ENCODE results near the gene SNX33. TPM values are rescaled to one million over a fixed set of nuclear protein-coding genes. Genes with fewer than 3 reads are reported as not detected.
"Not testable (repeated sequence)": the region's sequence is repeated elsewhere in the genome, so short reads cannot be mapped to it uniquely, and the experiment has no call there.

SNX33 gene
- total RNA-seq, 2 donors from 2014 or later, result 14.3 to 17.0 TPM

GRCh38 chr15:75694241-75695182 is 46.8 kb downstream of the SNX33 start:
- intact Hi-C loops (cut with DNase I), result no loop called here
- DNase-seq (peak; percentile 86), ATAC-seq (peak; percentile 77 to 94)

DNA sequence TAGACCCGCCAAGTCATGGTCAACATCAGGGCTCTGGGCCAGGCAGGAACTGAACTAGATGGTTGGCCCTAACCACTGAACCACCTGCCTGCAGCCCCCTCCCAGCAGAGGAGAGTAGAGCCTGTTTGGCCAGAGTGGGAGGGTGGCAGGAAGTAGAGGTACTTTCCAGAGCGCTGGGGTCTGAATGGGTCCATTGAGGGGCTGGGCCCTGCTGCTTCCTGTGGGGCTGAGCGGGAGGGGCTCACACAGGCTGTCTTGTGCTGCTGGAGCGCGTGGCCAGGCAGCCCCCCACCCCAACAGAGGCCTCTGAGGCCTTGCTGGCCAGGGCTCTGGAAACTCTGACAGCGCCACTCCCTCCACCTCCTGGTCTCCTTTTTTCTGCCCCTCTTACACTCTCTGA is 47.5 kb downstream of the SNX33 start:
- ATAC-seq, result no peak
- intact Hi-C loops (cut with DNase I), result no loop called here
- no peak for DNase-seq

- DNase-seq (no peak), ATAC-seq (no peak)
- intact Hi-C loops (cut with DNase I), result no loop called here
Observed at GRCh38 chr15:75695634-75696310, 48.1 kb downstream of the SNX33 start.

DNA sequence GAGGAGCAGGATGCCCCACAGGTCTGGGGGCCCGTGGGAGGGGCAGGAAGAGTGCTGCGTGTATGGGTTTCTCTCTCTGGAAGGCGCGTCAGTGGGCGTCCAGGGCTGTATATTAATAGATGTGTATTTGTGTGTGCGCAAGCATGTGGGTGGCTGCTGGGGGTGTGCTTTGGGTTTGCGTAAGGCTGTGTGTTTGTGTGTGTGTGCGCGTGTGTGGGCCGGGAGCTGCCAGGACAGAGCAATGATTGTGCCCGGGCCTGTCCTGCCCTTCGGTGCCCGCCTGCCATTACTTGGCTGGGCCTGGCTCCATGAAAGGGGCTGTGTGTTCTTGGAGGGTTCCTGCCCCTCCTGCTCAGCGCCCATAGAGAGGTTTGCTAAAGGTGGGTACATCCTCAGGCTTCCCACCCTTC is 48.6 kb downstream of the SNX33 start:
- intact Hi-C loops (cut with DNase I), result no loop called here
- DNase-seq (no peak), ATAC-seq (no peak)

GRCh38 chr15:75696854-75697259 is 49.1 kb downstream of the SNX33 start:
- ATAC-seq, result no peak
- DNase-seq, result no peak
- intact Hi-C loops (cut with DNase I), result no loop called here

DNA sequence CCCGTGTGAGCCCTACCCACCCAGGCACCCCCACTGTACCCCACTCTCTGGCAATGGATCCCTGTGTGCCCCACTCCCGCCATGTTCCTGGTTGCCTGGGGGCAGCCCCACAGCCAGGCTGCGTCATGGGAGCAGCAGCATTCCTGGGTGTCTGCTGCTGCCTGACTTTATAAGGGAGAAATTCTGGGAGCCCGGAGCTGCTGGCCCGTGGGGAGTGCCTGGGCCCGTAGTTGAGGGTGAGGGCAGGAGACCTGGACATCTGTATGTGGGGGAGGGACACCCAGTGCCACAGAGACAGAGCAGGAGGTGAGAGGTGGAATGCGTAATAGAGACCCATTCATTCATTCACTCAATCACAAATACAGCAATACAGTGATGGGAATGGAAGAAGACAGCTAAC is 49.8 kb downstream of the SNX33 start:
- no peak for DNase-seq
- no peak for ATAC-seq
- intact Hi-C loops (cut with DNase I), result no loop called here

DNA sequence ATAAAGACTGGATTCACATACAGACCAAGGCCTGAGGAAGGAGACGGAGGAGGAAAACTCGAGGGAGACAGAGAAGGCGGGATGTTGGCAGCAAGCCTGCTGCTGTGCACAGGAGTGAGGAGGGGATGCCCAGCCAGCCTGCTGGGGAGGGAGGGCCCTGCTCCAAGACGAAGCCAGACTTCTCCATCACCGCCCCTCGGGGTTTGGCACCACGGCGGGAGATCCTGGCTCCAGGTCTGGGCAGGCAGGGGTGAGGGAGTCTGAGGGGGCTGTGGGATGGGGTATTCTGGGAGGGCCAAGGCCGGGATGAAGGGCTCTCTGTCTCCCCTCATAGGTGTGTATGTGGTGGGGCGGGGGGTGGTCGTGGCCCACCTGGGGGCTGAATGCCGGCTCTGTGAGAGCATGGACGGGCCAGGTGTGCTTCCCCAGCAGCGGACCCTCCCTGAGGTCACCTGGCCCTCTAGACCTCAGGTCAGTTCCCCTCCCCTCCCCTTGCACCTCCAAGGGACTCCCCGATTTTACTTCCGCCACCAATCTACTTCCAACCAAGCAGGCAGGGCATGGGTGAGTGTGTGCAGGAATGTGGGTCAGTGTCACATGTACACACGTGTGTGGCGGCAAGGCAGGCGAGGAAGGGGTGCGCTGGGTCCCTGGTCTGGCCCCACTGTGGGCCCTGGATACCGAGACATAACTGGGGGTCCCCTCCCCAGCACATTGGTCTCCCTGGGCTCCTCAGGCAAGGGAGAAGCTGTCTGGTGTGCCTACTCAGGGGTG is 50.4 kb downstream of the SNX33 start:
- DNase-seq; ATAC-seq; intact Hi-C loops (cut with DNase I): not testable (repeated sequence)

GRCh38 chr15:75699517-75699916 is 51.8 kb downstream of the SNX33 start:
- intact Hi-C loops (cut with DNase I); DNase-seq: not testable (repeated sequence)
- ATAC-seq, result peak in 1 of 2 donors; percentile 5

GRCh38 chr15:75699961-75700874 is 52.5 kb downstream of the SNX33 start:
- ATAC-seq, result peak; percentile 58 to 66
- intact Hi-C loops (cut with DNase I), result not testable (repeated sequence)
- peak; percentile 75 for DNase-seq

DNA sequence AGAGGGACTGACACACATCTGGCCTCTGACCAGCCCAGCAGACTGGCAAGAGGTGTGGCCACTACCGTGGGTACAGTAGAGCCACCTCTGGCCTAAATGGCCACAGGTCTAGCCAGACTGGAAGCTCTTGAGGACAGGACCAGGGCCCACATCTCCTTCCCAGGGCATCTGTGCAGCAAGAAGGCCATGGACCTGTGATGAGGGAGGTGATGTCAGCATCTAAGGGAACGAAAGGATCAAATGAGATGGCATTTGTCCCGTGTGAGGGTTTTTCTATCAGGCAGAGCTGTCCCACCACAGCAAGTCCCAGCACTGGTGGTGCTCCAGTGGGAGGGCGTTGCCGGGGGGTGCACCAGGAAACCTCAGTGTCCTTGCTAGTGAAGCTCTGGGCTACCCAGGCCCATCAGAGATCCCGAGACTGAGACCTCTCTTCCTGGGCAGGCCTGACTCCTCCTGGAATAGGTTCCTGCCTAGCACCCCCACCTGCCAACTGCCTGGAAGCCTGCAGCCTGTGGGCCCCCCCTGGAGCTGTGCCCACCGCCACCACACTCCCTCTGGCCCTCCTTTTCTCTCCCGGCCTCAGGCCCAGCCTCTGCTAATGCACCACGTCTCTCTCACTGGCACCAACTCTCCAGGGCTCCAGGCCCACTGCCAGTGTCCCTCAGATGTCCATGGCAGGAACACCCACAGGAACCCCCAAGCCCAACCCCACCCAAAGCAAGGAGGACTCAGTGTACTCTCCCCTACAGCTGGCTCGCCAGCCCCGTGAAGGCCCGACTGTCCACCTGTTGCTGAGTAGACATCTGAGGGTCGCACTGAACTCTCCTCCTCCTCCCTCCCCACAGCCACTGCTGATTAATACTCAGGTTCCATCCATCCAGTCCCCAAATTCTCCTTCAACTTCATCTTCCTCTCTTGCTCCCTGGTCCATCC is 53.6 kb downstream of the SNX33 start:
- ATAC-seq; DNase-seq; intact Hi-C loops (cut with DNase I): not testable (repeated sequence)

- ATAC-seq (no peak), DNase-seq (no peak)
- intact Hi-C loops (cut with DNase I), result no loop called here
Observed at GRCh38 chr15:75702436-75702835, 54.7 kb downstream of the SNX33 start.

GRCh38 chr15:75703440-75704262 is 55.9 kb downstream of the SNX33 start:
- intact Hi-C loops (cut with DNase I); DNase-seq: not testable (repeated sequence)
- ATAC-seq, result peak; percentile 19 to 44

GRCh38 chr15:75704263-75704615 is 56.5 kb downstream of the SNX33 start:
- ATAC-seq (no peak), DNase-seq (no peak)
- intact Hi-C loops (cut with DNase I), result no loop called here

GRCh38 chr15:75704618-75705017 is 56.9 kb downstream of the SNX33 start:
- DNase-seq (no peak), ATAC-seq (no peak)
- intact Hi-C loops (cut with DNase I), result no loop called here

- ATAC-seq; DNase-seq; intact Hi-C loops (cut with DNase I): not testable (repeated sequence)
Observed at GRCh38 chr15:75705375-75705774, 57.7 kb downstream of the SNX33 start.

- ATAC-seq (no peak), DNase-seq (no peak)
- intact Hi-C loops (cut with DNase I), result no loop called here
Observed at GRCh38 chr15:75705854-75706681, 58.4 kb downstream of the SNX33 start.
